H9 (cell line): ENCODE data around the gene HOXC10. TPM values are rescaled to one million over a fixed set of nuclear protein-coding genes. Genes with fewer than 3 reads are reported as not detected.
A peak's percentile ranks its signal among the peaks of the same experiment; 100 is the strongest.

Experiments used
- DNase-seq: peaks from one replicate; pipeline ENCODE4 v3.0.0-alpha.2; 2017
- H2AFZ ChIP-seq: one replicate; pipeline ENCODE4 v1.6.1; 2013; ENCODE audit warnings: mild to moderate bottlenecking, low read length, control low read depth, moderate library complexity
- H2AK5ac ChIP-seq: 2 replicates; pipeline ENCODE4 v1.6.1; 2013; ENCODE audit warnings: low read length, control low read depth, mixed read lengths; ENCODE audit not compliant: insufficient read length
- H2BK120ac ChIP-seq: one replicate; pipeline ENCODE4 v1.6.1; 2013; ENCODE audit warnings: low read depth, mild to moderate bottlenecking, low read length, control low read depth, inconsistent platforms; ENCODE audit not compliant: poor library complexity, severe bottlenecking
- H2BK12ac ChIP-seq: 2 replicates; pipeline ENCODE4 v1.6.1; 2013; ENCODE audit warnings: low read length, control low read depth, mixed read lengths, low read depth; ENCODE audit not compliant: insufficient read length
- H2BK15ac ChIP-seq: 2 replicates; pipeline ENCODE4 v1.6.1; 2013; ENCODE audit warnings: low read depth, low read length, control low read depth
- H2BK20ac ChIP-seq: one replicate; pipeline ENCODE4 v1.6.1; 2013; ENCODE audit warnings: low read depth, mild to moderate bottlenecking, low read length, control low read depth, inconsistent platforms; ENCODE audit not compliant: poor library complexity, severe bottlenecking
- H2BK5ac ChIP-seq: 2 replicates; pipeline ENCODE4 v1.6.1; 2013; ENCODE audit warnings: low read length, control low read depth, mixed read lengths; ENCODE audit not compliant: insufficient read length
- H3K14ac ChIP-seq: 2 replicates; pipeline ENCODE4 v1.6.1; 2013; ENCODE audit warnings: low read length, control low read depth; ENCODE audit not compliant: insufficient read depth
- H3K18ac ChIP-seq: 2 replicates; pipeline ENCODE4 v1.6.1; 2013; ENCODE audit warnings: low read depth, mild to moderate bottlenecking, mixed read lengths, low read length, control low read depth; ENCODE audit not compliant: insufficient read length
- H3K23ac ChIP-seq: 2 replicates; pipeline ENCODE4 v1.6.1; 2013; ENCODE audit warnings: low read length, control low read depth, mixed read lengths, low read depth; ENCODE audit not compliant: insufficient read length
- H3K23me2 ChIP-seq: 2 replicates; pipeline ENCODE4 v1.6.1; 2013; ENCODE audit warnings: low read depth, mild to moderate bottlenecking, mixed read lengths, low read length, control low read depth; ENCODE audit not compliant: insufficient read length, poor library complexity, severe bottlenecking
- H3K27ac ChIP-seq: 2 replicates; pipeline ENCODE4 v1.5.1; 2013; ENCODE audit warnings: low read length, control low read depth, mixed read lengths, low read depth; ENCODE audit not compliant: insufficient read length
- H3K27me3 ChIP-seq: 2 replicates; pipeline ENCODE4 v1.6.1; 2013; ENCODE audit warnings: low read length, control low read depth, inconsistent platforms; ENCODE audit not compliant: insufficient read depth
- H3K4ac ChIP-seq: 2 replicates; pipeline ENCODE4 v1.6.1; 2013; ENCODE audit warnings: low read depth, mild to moderate bottlenecking, control low read depth, inconsistent platforms, low read length, moderate library complexity
- H3K4me1 ChIP-seq: 2 replicates; pipeline ENCODE4 v1.6.1; 2013; ENCODE audit warnings: low read length, control low read depth, inconsistent platforms; ENCODE audit not compliant: insufficient read depth
- H3K4me2 ChIP-seq: 2 replicates; pipeline ENCODE4 v1.6.1; 2013; ENCODE audit warnings: low read length, control low read depth, mixed read lengths; ENCODE audit not compliant: insufficient read length, insufficient read depth
- H3K56ac ChIP-seq: 2 replicates; pipeline ENCODE4 v1.6.1; 2013; ENCODE audit warnings: low read depth, mild to moderate bottlenecking, mixed read lengths, low read length, control low read depth; ENCODE audit not compliant: insufficient read length
- H3K79me1 ChIP-seq: 2 replicates; pipeline ENCODE4 v1.6.1; 2013; ENCODE audit warnings: low read depth, mild to moderate bottlenecking, moderate library complexity, low read length, control low read depth, inconsistent platforms; ENCODE audit not compliant: insufficient read depth, poor library complexity, severe bottlenecking
- H3K79me2 ChIP-seq: 2 replicates; pipeline ENCODE4 v1.6.1; 2013; ENCODE audit warnings: low read length, control low read depth, inconsistent platforms; ENCODE audit not compliant: insufficient read depth
- H3K9ac ChIP-seq: 2 replicates; pipeline ENCODE4 v1.6.1; 2013; ENCODE audit warnings: low read length, control low read depth, mixed read lengths; ENCODE audit not compliant: insufficient read length; ENCODE audit errors: extremely low read depth
- H3K9me3 ChIP-seq: one replicate; pipeline ENCODE4 v1.6.1; 2013; ENCODE audit warnings: low read depth, low read length, inconsistent platforms; ENCODE audit not compliant: control insufficient read depth
- H3T11ph ChIP-seq: one replicate; pipeline ENCODE4 v1.6.1; 2013; ENCODE audit warnings: mild to moderate bottlenecking, low read length, control low read depth, inconsistent platforms
- H4K20me1 ChIP-seq: one replicate; pipeline ENCODE4 v1.6.1; 2013; ENCODE audit not compliant: control insufficient read depth, insufficient read length, insufficient read depth
- H4K5ac ChIP-seq: 2 replicates; pipeline ENCODE4 v1.6.1; 2013; ENCODE audit warnings: low read depth, mild to moderate bottlenecking, mixed read lengths, low read length, control low read depth; ENCODE audit not compliant: insufficient read length
- H4K8ac ChIP-seq: replicated peaks from 2 replicates; pipeline ENCODE4 v1.6.1; 2013; ENCODE audit warnings: low read length, control low read depth, mixed read lengths, low read depth; ENCODE audit not compliant: insufficient read length
- H4K91ac ChIP-seq: 2 replicates; pipeline ENCODE4 v1.6.1; 2013; ENCODE audit warnings: low read depth, mild to moderate bottlenecking, moderate library complexity, mixed read lengths, low read length, control low read depth; ENCODE audit not compliant: insufficient read length
- H3K27ac Mint-ChIP-seq, 3 experiments: 2 replicates in 2 of 3; 3 replicates in 1 of 3; pipeline ENCODE4 v1.8.0; 2020 to 2021; ENCODE audit warnings: mixed read lengths in 3 of 3, mild to moderate bottlenecking in 1 of 3, moderate library complexity in 1 of 3
- H3K27me3 Mint-ChIP-seq: 2 replicates; pipeline ENCODE4 v1.8.0; 2021; ENCODE audit warnings: low read depth, mild to moderate bottlenecking, moderate library complexity, mixed read lengths
- H3K36me3 Mint-ChIP-seq, 3 experiments: 2 replicates in 2 of 3; 3 replicates in 1 of 3; pipeline ENCODE4 v1.8.0; 2020 to 2021; ENCODE audit warnings: low read depth in 3 of 3, mixed read lengths in 3 of 3; ENCODE audit not compliant: insufficient read depth in 1 of 3
- H3K4me1 Mint-ChIP-seq, 2 experiments: 2 replicates each; pipeline ENCODE4 v1.8.0; 2020; ENCODE audit warnings: mixed read lengths in 2 of 2
- H3K4me3 Mint-ChIP-seq, 2 experiments: 2 replicates in 1 of 2; 3 replicates in 1 of 2; pipeline ENCODE4 v1.8.0; 2020 to 2021; ENCODE audit warnings: mild to moderate bottlenecking in 2 of 2, mixed read lengths in 2 of 2, moderate library complexity in 1 of 2
- H3K9me3 Mint-ChIP-seq, 2 experiments: 2 replicates in 1 of 2; 3 replicates in 1 of 2; pipeline ENCODE4 v1.8.0; 2020; ENCODE audit warnings: mild to moderate bottlenecking in 2 of 2, mixed read lengths in 2 of 2, moderate library complexity in 1 of 2
- WGBS: extraction: QIAGEN DNeasy Blood & Tissue Kit; methylation state at CpG from one replicate; pipeline ENCODE4 v1.1.7; 2013; ENCODE audit warnings: missing lambda C conversion rate, low lambda C conversion rate, mixed read lengths; ENCODE audit not compliant: insufficient read length; ENCODE audit errors: extremely low coverage; 5-methylcytosine and 5-hydroxymethylcytosine counted together
- total RNA-seq: library from RNA; stranded (reverse); gene quantifications from 2 replicates; pipeline ENCODE4 v1.2.1, GENCODE V29; 2021
- TF ChIP-seq, protein P1 (sequence below): fragments of 200-600 bp; sonication (generic); conservative IDR thresholded peaks from 3 replicates; pipeline ENCODE4 v1.8.0; 2021; ENCODE audit warnings: antibody characterized with exemption, mild to moderate bottlenecking

Gene HOXC10
- total RNA-seq, 1 experiment from 2014 or later: not detected

DNA sequence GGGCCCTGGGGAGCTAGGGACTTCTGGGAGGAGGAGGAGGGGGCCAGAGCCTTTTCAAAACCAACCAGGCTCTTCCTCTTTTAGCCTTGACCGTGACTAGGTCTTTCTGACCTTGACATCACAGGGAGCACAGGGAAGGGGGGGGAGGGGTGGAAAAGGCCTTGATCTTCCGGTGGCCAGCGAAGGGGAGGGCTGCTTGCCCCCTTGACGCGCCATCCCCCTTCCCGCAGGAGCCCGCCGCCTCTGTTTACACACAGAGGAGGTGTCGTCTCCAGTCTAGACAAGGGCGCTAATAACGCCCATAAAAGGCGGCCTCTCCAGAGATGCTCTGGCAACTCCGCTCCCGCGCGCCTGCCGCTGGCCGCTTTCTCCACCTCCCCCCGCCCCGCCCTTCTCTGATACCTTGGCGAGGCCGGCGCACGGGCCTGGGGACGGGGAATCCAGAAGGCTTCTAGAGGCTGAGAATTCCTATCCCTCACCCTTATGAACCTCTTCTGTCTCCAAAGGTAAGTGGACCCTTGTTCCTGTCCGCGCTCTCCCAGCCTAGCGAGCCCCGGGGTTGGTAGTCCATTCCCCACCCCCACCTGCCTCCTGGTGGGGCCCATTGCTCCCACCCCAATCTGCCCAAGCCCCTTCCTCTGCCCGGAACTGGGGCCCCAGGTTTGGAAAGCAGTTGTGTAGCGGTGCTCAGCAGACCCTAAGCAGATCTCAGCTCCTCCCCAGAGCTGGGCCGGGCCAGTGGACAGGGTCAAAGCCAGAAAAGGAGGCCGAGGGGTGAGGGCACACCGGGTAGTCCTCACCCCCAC, 35.1 kb upstream of the HOXC10 start:
- no peaks in the 10 kb centered on the region for H3K23me2 ChIP-seq
- no peak overlapping the region for H3K4me3 Mint-ChIP-seq
- no CpG with 5 or more reads among the region's 34 CpGs for WGBS
- peaks cover 99% of the 10 kb centered on the region for H3K27me3 ChIP-seq
- no peak overlapping the region for H3K56ac ChIP-seq
- H4K91ac ChIP-seq: no peak overlapping the region
- no peak overlapping the region for H3K14ac ChIP-seq
- no peak overlapping the region for H4K8ac ChIP-seq
- H4K20me1 ChIP-seq: no peaks in the 10 kb centered on the region
- H3K9ac ChIP-seq: no peak overlapping the region
- no peaks in the 10 kb centered on the region for H3K79me1 ChIP-seq
- no peak overlapping the region for H2BK5ac ChIP-seq
- H3K79me2 ChIP-seq: no peaks in the 10 kb centered on the region
- H2BK12ac ChIP-seq: no peak overlapping the region
- H3K4me1 Mint-ChIP-seq: peaks cover 6 to 19% of the 10 kb centered on the region in 2 experiments; a peak in 3 of 4 replicates
- no peaks in the 10 kb centered on the region for H3K36me3 Mint-ChIP-seq
- no peak overlapping the region for H3K23ac ChIP-seq
- H3K4me2 ChIP-seq: no peak overlapping the region
- H3K27ac ChIP-seq: no peak overlapping the region
- no peak overlapping the region for H3T11ph ChIP-seq
- no peak overlapping the region; a peak in 1 of 7 replicates for H3K27ac Mint-ChIP-seq
- H2AK5ac ChIP-seq: no peak overlapping the region
- no peak overlapping the region for H2BK15ac ChIP-seq
- no peak overlapping the region for H2BK20ac ChIP-seq
- no peak overlapping the region for H2AFZ ChIP-seq
- H3K27me3 Mint-ChIP-seq: peaks cover 100% of the 10 kb centered on the region
- no peak overlapping the region for H3K18ac ChIP-seq
- TF ChIP-seq, protein P1, sequence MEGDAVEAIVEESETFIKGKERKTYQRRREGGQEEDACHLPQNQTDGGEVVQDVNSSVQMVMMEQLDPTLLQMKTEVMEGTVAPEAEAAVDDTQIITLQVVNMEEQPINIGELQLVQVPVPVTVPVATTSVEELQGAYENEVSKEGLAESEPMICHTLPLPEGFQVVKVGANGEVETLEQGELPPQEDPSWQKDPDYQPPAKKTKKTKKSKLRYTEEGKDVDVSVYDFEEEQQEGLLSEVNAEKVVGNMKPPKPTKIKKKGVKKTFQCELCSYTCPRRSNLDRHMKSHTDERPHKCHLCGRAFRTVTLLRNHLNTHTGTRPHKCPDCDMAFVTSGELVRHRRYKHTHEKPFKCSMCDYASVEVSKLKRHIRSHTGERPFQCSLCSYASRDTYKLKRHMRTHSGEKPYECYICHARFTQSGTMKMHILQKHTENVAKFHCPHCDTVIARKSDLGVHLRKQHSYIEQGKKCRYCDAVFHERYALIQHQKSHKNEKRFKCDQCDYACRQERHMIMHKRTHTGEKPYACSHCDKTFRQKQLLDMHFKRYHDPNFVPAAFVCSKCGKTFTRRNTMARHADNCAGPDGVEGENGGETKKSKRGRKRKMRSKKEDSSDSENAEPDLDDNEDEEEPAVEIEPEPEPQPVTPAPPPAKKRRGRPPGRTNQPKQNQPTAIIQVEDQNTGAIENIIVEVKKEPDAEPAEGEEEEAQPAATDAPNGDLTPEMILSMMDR: no peak
- H3K9me3 Mint-ChIP-seq: peaks cover 0 to 9% of the 10 kb centered on the region in 2 experiments; a peak in 4 of 5 replicates
- no peaks in the 10 kb centered on the region for H3K9me3 ChIP-seq
- no peak overlapping the region for H4K5ac ChIP-seq
- no peak overlapping the region for H3K4ac ChIP-seq
- peak; percentile 72 for DNase-seq
- H3K4me1 ChIP-seq: no peaks in the 10 kb centered on the region
- no peak overlapping the region for H2BK120ac ChIP-seq
